Tibial nerve (tissue), 4 donors: ENCODE measurements around the gene PSMG2. TPM values are rescaled to one million over a fixed set of nuclear protein-coding genes. Genes with fewer than 3 reads are reported as not detected.

ENCODE experiments used
- DNase-seq, 2 donors: peaks; one replicate each; pipeline ENCODE4 v3.0.0-alpha.2; 2019; ENCODE audit warnings: low spot score in 2 of 2
- H3K27ac ChIP-seq, 4 donors: fragments of 200-600 bp; sonication (generic) in 3 of 4; one replicate each; pipeline ENCODE4 v1.5.1; 2017 to 2019; ENCODE audit warnings: mild to moderate bottlenecking in 1 of 4
- H3K27me3 ChIP-seq, 2 donors: fragments of 200-600 bp; sonication (generic) in 1 of 2; one replicate each; pipeline versions ENCODE4 v1.5.1 to v1.6.0; 2017 to 2019
- H3K36me3 ChIP-seq, 3 donors: fragments of 200-600 bp; sonication (generic); one replicate each; pipeline ENCODE4 v1.5.1; 2018 to 2019
- H3K4me1 ChIP-seq, 4 donors: fragments of 200-600 bp; sonication (generic) in 3 of 4; one replicate each; pipeline ENCODE4 v1.5.1; 2017 to 2019
- H3K4me3 ChIP-seq, 4 donors: fragments of 200-600 bp; sonication (generic) in 3 of 4; one replicate each; pipeline ENCODE4 v1.5.1; 2017 to 2019; ENCODE audit warnings: mild to moderate bottlenecking in 1 of 4, moderate library complexity in 1 of 4
- H3K9me3 ChIP-seq, 4 donors: fragments of 200-600 bp; sonication (generic) in 3 of 4; one replicate each; pipeline ENCODE4 v1.5.1; 2017 to 2019
- CTCF ChIP-seq, 5 experiments: fragments of 200-600 bp in 3 of 5; fragments of 450-650 bp in 2 of 5; sonication (generic) in 3 of 5; IDR thresholded peaks; one replicate each; pipeline ENCODE4 v1.5.1; 2016 to 2019; ENCODE audit warnings: antibody characterized with exemption in 5 of 5, mild to moderate bottlenecking in 3 of 5, moderate library complexity in 2 of 5
- EP300 ChIP-seq, 2 donors: sonication (generic); formaldehyde crosslinking; IDR thresholded peaks; one replicate each; pipeline ENCODE4 v1.6.1; 2017; ENCODE audit warnings: antibody characterized with exemption in 2 of 2, mild to moderate bottlenecking in 1 of 2
- POLR2A ChIP-seq, 2 donors: fragments of 450-650 bp; IDR thresholded peaks; one replicate each; pipeline ENCODE4 v1.6.1; 2017; ENCODE audit warnings: antibody characterized with exemption in 2 of 2, mild to moderate bottlenecking in 2 of 2, moderate library complexity in 2 of 2
- WGBS, 2 donors: methylation state at CpG; one replicate each; pipeline ENCODE4 v1.1.5; 2018; 5-methylcytosine and 5-hydroxymethylcytosine counted together
- total RNA-seq, 4 donors: library from RNA; depleted of rRNA; stranded (reverse); fragments of >200 nt; gene quantifications; one replicate each; pipeline ENCODE4 v1.1.0, GENCODE V29; 2016

The PSMG2 gene
- total RNA-seq, 4 donors from 2014 or later = 52.6 to 102 (median 75.3) TPM

GRCh38 chr18:12741351-12741750 is 38.5 kb downstream of the PSMG2 start:
- no peaks in the 10 kb centered on the region for H3K9me3 ChIP-seq
- no peak for TF ChIP-seq CTCF (IDR thresholded peaks at IDR 0.05)
- TF ChIP-seq POLR2A (IDR thresholded peaks at IDR 0.05) = no peak
- TF ChIP-seq EP300 (IDR thresholded peaks at IDR 0.05) = no peak
- no peak overlapping the region for H3K27ac ChIP-seq
- H3K4me3 ChIP-seq = no peak overlapping the region
- no peaks in the 10 kb centered on the region for H3K27me3 ChIP-seq
- WGBS, 2 donors = 75 to 80% methylated on average over 6 of the region's 6 CpGs
- no peaks in the 10 kb centered on the region for H3K36me3 ChIP-seq
- H3K4me1 ChIP-seq = no peaks in the 10 kb centered on the region
- no peak for DNase-seq

GRCh38 chr18:12742453-12742852 is 39.6 kb downstream of the PSMG2 start:
- WGBS, 2 donors = 47 to 53% methylated on average over 5 of the region's 5 CpGs
- no peak overlapping the region for H3K4me3 ChIP-seq
- no peaks in the 10 kb centered on the region for H3K4me1 ChIP-seq
- TF ChIP-seq POLR2A (IDR thresholded peaks at IDR 0.05) (no peak), CTCF (IDR thresholded peaks at IDR 0.05) (no peak), EP300 (IDR thresholded peaks at IDR 0.05) (no peak)
- H3K27ac ChIP-seq = no peak overlapping the region
- no peaks in the 10 kb centered on the region for H3K27me3 ChIP-seq
- DNase-seq = no peak
- H3K36me3 ChIP-seq = no peaks in the 10 kb centered on the region
- H3K9me3 ChIP-seq = no peaks in the 10 kb centered on the region

GRCh38 chr18:12744103-12744502 is 41.3 kb downstream of the PSMG2 start:
- TF ChIP-seq CTCF (IDR thresholded peaks at IDR 0.05) = peak; percentile 26 to 50 (median 39)
- TF ChIP-seq POLR2A (IDR thresholded peaks at IDR 0.05) = no peak
- TF ChIP-seq EP300 (IDR thresholded peaks at IDR 0.05) = no peak
- Histone ChIP-seq H3K4me3 (no peak overlapping the region), H3K27me3 (no peaks in the 10 kb centered on the region), H3K36me3 (no peaks in the 10 kb centered on the region), H3K27ac (no peak overlapping the region), H3K9me3 (no peaks in the 10 kb centered on the region), H3K4me1 (no peaks in the 10 kb centered on the region)
- DNase-seq = no peak
- WGBS, 2 donors = 0 to 2% methylated on average over 2 of the region's 2 CpGs

- H3K4me1 ChIP-seq = no peaks in the 10 kb centered on the region
- no peak for DNase-seq
- no peak for TF ChIP-seq CTCF (IDR thresholded peaks at IDR 0.05)
- no peak for TF ChIP-seq POLR2A (IDR thresholded peaks at IDR 0.05)
- no peak for TF ChIP-seq EP300 (IDR thresholded peaks at IDR 0.05)
- H3K36me3 ChIP-seq = no peaks in the 10 kb centered on the region
- H3K27me3 ChIP-seq = no peaks in the 10 kb centered on the region
- H3K4me3 ChIP-seq = no peak overlapping the region
- H3K9me3 ChIP-seq = no peaks in the 10 kb centered on the region
- no peak overlapping the region for H3K27ac ChIP-seq
- 78 to 84% methylated on average over 7 of the region's 7 CpGs for WGBS, 2 donors
These were observed 42.4 kb downstream of the PSMG2 start for GRCh38 chr18:12745095-12745795.

DNA sequence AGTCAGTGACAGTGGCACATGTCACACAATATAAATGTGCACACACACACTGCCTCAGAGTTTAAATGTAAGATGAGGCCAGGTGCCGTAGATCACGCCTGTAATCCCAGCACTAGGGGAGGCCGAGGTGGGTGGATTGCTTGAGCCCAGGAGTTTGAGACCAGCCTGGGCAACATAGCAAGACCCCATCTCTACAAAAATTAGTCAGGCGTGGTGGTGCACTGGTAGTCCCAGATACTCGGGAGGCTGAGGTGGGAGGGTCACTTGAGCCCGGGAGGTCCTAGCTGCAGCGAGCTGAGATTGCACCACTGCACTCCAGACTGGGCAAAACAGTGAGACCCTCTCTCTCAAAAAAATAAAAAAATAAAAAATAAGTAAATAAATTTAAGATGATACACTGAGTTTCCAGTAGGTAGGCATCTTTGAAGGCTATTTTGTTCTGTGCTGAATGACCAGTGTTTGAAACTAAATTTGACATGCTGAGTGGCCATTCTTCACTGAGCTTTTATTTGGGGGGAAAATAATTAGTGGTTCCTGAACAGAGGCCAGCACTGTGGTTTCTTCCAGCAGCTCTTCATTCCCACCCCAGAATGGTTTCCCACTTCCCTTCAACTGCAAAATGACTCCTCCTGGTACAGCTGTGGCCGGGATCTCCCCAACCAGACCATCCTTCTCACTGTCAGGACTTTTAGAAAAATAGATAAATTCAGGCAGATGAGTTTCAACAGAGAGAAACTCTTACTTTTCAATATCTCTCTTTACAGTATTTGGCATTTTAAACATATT is 44.9 kb downstream of the PSMG2 start:
- TF ChIP-seq EP300 (IDR thresholded peaks at IDR 0.05) (no peak), CTCF (IDR thresholded peaks at IDR 0.05) (no peak), POLR2A (IDR thresholded peaks at IDR 0.05) (no peak)
- H3K4me1 ChIP-seq = no peaks in the 10 kb centered on the region
- H3K4me3 ChIP-seq = no peak overlapping the region
- H3K27me3 ChIP-seq = no peaks in the 10 kb centered on the region
- no peaks in the 10 kb centered on the region for H3K36me3 ChIP-seq
- WGBS, 2 donors = 91% methylated on average over 8 of the region's 8 CpGs
- H3K9me3 ChIP-seq = no peaks in the 10 kb centered on the region
- no peak for DNase-seq
- H3K27ac ChIP-seq = no peak overlapping the region
